Endometrial microvascular endothelial cells (primary cell): ENCODE results near the gene PKMYT1. TPM values are rescaled to one million over a fixed set of nuclear protein-coding genes. Genes with fewer than 3 reads are reported as not detected.

ENCODE experiments used
- in situ Hi-C: cut with HindIII; loops from 2 replicates; pipeline ENCODE4 v1.10.0; 2017; ENCODE audit warnings: low sequenced_read_pairs, low pct_unique_long_range_greater_than_20kb; ENCODE audit errors: inconsistent ontology term
- total RNA-seq: library from RNA; depleted of rRNA; stranded (reverse); fragments of >200 nt; gene quantifications from one replicate; pipeline ENCODE4 v1.2.3, GENCODE V29; 2015; ENCODE audit errors: inconsistent ontology term

The PKMYT1 gene
- total RNA-seq, 1 donor from 2014 or later = 32.3 TPM

DNA sequence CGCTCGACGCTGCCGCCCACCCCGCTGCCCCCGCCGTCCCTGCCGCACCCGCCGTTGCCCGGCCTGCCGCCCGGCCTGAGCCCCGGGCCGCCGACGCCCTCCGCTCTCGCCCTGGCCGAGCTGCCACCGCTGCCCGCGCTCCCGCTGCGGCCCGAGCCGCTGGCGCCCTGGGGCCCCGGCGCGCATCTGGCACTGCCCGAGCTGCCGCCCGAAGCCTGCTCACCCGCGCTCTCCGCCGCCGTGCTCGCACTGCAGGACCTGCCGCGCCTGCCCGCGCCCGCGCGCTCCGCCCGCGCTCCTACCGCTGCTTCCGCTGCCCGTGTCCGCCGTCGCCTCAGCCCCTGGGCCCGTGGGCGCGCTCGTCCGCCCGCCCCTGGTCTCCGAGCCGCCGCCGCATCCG, 24.1 kb upstream of the PKMYT1 start:
- in situ Hi-C loops = no loop called here

- in situ Hi-C loops = no loop called here
Measured at GRCh38 chr16:3003582-3004270, 23.5 kb upstream of the PKMYT1 start.

GRCh38 chr16:3001316-3001715, 21.1 kb upstream of the PKMYT1 start:
- in situ Hi-C loops = no loop called here

- in situ Hi-C loops = no loop called here
Measured at GRCh38 chr16:3000540-3000939, 20.3 kb upstream of the PKMYT1 start.

DNA sequence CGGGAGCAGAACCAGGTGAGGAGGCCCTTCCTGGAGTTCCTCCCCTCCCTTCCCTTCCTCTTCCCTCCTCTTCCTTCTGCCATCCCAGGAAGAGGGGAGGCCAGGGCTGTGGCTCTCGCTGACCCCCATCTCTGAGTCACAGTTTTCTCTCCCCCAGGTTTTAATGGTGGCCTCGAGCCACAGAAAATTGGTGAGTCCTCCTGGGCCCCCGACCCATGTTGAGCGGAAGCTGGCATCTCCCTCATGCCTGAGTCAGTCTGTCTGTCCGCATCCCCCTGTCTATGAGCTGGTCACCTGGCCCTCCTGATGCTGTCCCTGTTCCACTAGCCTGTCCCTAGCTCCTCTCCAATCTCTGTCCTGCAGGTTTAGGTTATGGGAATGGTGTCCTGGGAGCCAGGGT, 19.7 kb upstream of the PKMYT1 start:
- in situ Hi-C loops = no loop called here

DNA sequence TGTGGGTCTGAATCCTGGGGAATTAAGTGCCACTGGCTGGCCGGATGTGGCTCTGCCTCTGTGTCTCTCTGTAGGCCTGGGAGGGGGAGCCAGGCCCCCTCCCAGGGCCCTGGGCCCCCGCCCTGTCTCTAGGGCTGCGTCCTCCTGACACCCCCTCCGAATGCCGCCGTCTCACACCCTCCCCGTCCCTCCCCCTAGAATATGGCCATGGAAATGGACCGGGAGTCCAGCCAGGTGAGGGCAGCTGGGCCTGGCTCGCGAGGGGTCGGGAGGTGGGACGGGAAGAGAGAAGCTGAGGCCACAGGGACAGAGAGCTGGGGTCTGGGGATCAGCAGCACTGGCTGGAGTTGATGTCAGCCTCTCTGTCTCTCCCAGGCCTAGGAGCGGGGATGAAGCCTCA, 16.1 kb upstream of the PKMYT1 start:
- in situ Hi-C loops = no loop called here

- in situ Hi-C loops = no loop called here
Measured at GRCh38 chr16:2992383-2993081, 12.3 kb upstream of the PKMYT1 start.

GRCh38 chr16:2991566-2992261, 11.5 kb upstream of the PKMYT1 start:
- in situ Hi-C loops = no loop called here

DNA sequence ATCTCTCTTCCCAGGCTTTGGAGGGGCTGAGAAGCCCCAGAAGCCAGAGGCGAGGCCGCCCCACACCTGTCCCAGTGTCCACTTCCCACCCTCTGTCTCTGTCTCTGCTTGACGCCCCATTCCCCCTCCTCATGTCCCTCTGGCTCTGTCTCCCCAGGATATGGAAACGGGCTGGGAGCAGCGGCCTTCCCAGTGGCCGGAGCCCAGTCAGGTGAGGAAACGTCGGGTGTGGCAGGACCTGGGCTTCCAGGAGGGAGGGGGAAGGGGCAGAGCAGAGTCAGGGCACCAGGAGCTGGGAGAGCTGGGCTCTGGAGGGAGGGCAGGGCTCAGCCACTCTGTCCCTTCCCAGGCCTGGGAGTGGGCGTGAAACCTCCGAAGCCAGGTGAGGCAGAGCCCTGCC, 10.6 kb upstream of the PKMYT1 start:
- in situ Hi-C loops = no loop called here

DNA sequence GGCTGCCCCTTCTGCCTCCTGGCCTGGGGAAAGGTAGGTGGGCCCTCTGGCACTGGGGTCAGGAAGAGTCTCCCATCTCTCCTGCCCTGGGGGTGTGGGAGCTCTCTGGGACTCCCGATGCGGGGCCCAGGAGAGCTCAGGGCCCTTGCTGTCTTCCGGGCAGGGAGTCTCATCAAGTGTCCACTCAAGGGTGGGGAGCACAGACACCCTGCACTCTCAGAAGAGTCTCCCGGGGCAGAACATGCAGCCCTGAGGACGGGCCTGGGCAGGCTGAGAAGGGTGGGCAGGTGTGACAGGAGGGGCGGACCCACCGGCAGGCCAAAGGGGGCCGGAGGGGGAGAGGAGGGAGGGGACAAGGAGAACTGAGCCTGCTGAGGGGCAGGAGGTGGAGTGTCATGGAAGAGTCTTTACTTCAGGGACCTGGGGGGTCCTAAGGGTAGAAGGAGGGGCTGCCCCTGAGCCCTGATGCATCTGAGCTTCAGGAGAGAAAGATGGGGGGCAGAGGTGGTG, 8.4 kb upstream of the PKMYT1 start:
- in situ Hi-C loops = no loop called here

DNA sequence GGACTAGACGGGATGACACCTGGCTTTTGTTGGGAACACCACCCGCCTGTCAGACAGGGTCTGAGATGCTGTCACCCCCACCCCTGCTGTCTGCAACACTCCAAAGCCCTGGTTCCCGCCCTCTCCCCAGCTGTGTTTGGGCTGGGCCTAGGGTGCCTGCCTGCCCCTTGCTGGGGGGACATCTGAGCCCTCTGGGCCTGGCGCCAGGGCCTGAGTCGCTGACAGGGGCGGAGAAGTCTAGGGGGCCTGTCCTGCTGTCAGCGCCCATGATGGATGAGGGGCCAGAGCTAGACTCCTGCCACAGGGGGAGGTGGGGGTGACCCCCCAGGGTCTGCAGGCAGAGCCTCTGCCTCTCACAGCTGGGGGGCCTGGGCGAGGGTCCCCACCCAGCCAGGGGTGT, 7.6 kb upstream of the PKMYT1 start:
- in situ Hi-C loops = no loop called here

- in situ Hi-C loops = no loop called here
Measured at GRCh38 chr16:2987286-2987685, 7.0 kb upstream of the PKMYT1 start.

DNA sequence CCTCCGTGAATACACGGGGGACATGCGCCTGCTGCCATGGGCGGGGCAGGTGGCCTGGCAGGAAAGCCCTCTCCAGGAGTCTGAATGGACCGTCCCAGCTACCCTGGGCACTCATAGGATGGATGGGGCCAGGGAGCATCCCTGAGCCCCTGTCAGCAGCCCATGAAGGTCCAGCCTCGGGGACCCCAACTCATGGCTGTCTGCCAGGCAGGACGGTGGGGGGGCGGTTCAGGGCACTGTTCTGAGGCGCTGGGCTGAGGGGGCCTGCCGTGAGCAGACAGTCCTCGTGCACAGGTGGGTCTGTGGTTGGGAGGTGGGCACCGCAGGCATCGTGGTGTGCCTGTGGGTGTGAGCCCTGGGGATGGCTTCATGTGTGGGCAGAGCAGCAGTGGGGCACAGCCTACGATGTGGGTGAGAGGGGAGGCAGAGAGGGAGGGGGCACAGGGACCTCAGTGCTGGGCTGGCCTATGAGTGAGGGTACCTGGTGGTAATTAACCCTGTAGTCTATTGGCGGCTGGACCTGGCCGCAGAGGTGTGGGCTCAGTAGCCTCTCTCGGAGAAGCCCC, 6.5 kb upstream of the PKMYT1 start:
- in situ Hi-C loops = no loop called here

- in situ Hi-C loops = no loop called here
Measured at GRCh38 chr16:2985893-2986355, 5.7 kb upstream of the PKMYT1 start.

- in situ Hi-C loops = no loop called here
Measured at GRCh38 chr16:2985462-2985861, 5.2 kb upstream of the PKMYT1 start.

DNA sequence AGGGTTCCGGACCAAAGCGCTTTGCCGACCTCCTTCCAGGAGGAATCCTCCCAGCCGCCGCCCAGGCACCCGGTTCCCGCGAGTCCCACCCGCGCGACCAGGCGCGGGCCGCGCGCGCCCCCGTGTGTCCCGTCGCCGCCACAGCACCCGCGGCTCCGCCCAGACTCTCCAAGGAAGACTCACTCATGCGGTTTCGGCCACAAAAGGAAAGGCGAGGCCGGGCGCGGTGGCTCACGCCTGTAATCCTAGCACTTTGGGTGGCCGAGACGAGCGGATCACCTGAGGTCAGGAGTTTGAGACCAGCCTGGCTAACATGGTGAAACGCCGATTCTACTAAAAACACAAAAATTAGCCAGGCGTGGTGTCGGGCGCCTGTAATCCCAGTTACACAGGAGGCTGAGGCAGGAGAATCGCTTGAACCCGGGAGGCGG, 3.5 kb upstream of the PKMYT1 start:
- in situ Hi-C loops = no loop called here

DNA sequence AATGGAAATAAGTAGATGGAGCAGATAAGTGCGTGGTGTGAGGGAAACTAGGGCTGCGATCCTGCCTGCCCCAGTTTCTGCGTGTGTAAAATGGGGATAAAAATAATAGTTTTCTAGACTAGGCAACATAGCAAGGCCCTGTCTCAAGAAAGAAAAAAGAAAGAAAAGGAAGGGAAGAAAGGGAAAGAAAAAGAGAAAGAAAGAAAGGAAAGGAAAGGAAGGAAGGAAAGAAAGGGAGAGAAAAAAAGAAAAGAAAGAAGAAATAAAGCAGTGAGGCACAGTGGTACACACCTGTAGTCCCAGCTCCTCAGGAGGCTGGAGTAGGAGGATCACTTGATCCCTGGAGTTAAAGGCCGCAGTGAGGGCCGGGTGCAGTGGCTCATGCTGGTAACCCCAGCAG, 2.2 kb upstream of the PKMYT1 start:
- in situ Hi-C loops = no loop called here

- in situ Hi-C loops = no loop called here
Measured at GRCh38 chr16:2981899-2982250, 1.6 kb upstream of the PKMYT1 start.

- in situ Hi-C loops = no loop called here
Measured at GRCh38 chr16:2981177-2981898, 1.1 kb upstream of the PKMYT1 start.
